Adrenal gland (tissue), 12 donors: ENCODE measurements around the gene C16orf96. TPM values are rescaled to one million over a fixed set of nuclear protein-coding genes. Genes with fewer than 3 reads are reported as not detected.
A peak's percentile ranks its signal among the peaks of the same experiment; 100 is the strongest.

ENCODE experiments used
- DNase-seq, 7 donors: peaks; one replicate each; pipeline ENCODE4 v3.0.0-alpha.2; 2019 to 2020
- H3K27ac ChIP-seq, 5 donors: fragments of 200-600 bp; sonication (generic) in 4 of 5; 1 replicate in 3 of 5; 2 replicates in 2 of 5; pipeline versions ENCODE4 v1.5.1 to v1.8.0; 2016 to 2020; ENCODE audit warnings: mild to moderate bottlenecking in 1 of 5
- H3K27me3 ChIP-seq: fragments of 200-600 bp; 2 replicates; pipeline ENCODE4 v1.8.0; 2021
- H3K36me3 ChIP-seq, 2 donors: fragments of 200-600 bp; replicated peaks in 1 of 2; 1 replicate in 1 of 2; 2 replicates in 1 of 2; pipeline versions ENCODE4 v1.5.1 to v1.8.0; 2018 to 2022
- H3K4me1 ChIP-seq, 2 donors: fragments of 200-600 bp; replicated peaks in 1 of 2; 1 replicate in 1 of 2; 2 replicates in 1 of 2; pipeline versions ENCODE4 v1.5.1 to v1.8.0; 2018 to 2021
- H3K4me3 ChIP-seq, 4 donors: fragments of 200-600 bp; sonication (generic) in 3 of 4; one replicate each; pipeline ENCODE4 v1.5.1; 2016 to 2018
- H3K9me3 ChIP-seq, 3 donors: fragments of 200-600 bp; sonication (generic) in 1 of 3; replicated peaks in 1 of 3; 1 replicate in 2 of 3; 2 replicates in 1 of 3; pipeline versions ENCODE4 v1.5.1 to v1.8.0; 2016 to 2021
- CTCF ChIP-seq, 6 experiments: fragments of 450-650 bp in 4 of 6; fragments of 200-600 bp in 2 of 6; sonication (generic) in 1 of 6; IDR thresholded peaks; 1 replicate in 5 of 6; 2 replicates in 1 of 6; pipeline versions ENCODE4 v1.5.1 to v1.8.0; 2016 to 2021; ENCODE audit warnings: antibody characterized with exemption in 6 of 6, mild to moderate bottlenecking in 2 of 6, moderate library complexity in 1 of 6
- POLR2A ChIP-seq, 2 donors: fragments of 450-650 bp; IDR thresholded peaks; one replicate each; pipeline ENCODE4 v1.6.1; 2017; ENCODE audit warnings: antibody characterized with exemption in 2 of 2, mild to moderate bottlenecking in 2 of 2, moderate library complexity in 1 of 2
- WGBS, 4 donors: extraction: QIAGEN DNeasy Blood & Tissue Kit in 2 of 4; methylation state at CpG; one replicate each; pipeline versions ENCODE4 v1.1.5 to v1.1.7; 2013 to 2017; 5-methylcytosine and 5-hydroxymethylcytosine counted together
- intact Hi-C, 2 donors: fragments of 100-400 bp; cut with DNase I; formaldehyde crosslinking; loops; one replicate each; pipeline versions ENCODE4 v1.14.1 to v1.15.0; 2022 to 2023
- polyA plus RNA-seq, 3 donors: library from polyadenylated mRNA; stranded (reverse); fragments of 200-250 nt in 2 of 3; fragments of 350-450 nt in 1 of 3; fragmentation: Illumina TruSeq in 1 of 3; extraction: RNeasy Lipid Tissue Mini Kit (QIAGEN cat#74804) in 1 of 3; gene quantifications; one replicate each; pipeline ENCODE4 v1.2.3, GENCODE V29; 2013 to 2014
- total RNA-seq, 9 donors: library from RNA; depleted of rRNA in 4 of 9; stranded (reverse); fragments of >200 nt in 4 of 9; fragments of 120-200 nt in 1 of 9; fragmentation: NEBNext Ultra II Directional in 1 of 9; extraction: Animal tissue kit (Norgen Biotek cat#: 25700) in 1 of 9; gene quantifications; one replicate each; pipeline versions ENCODE4 v1.1.0 to v1.2.4, GENCODE V29; 2013 to 2023
- donor health status: healthy with polysubstance abuse.
- donor health status: Bipolar disorder and iron deficiency.
- donor health status: DM: yes; HTN: yes; CAD: no.
- donor health status: DM: no; HTN: no; CAD: no.
- donor health status: DM: no; HTN: no; CAD: no.
- donor health status: DM: yes; HTN: yes; CAD: no.

Gene C16orf96
- total and polyA plus RNA-seq, 12 donors: 0.07 to 0.61 (median 0.28) TPM; not detected in 1

- 48 to 60% (median 53%) methylated on average over 9 of the region's 9 CpGs for WGBS, 4 donors
- intact Hi-C loops: no loop called here
- no peaks in the 10 kb centered on the region for H3K9me3 ChIP-seq
Measured at GRCh38 chr16:4606354-4606753, 50.2 kb downstream of the C16orf96 start.

GRCh38 chr16:4607841-4608703, 51.9 kb downstream of the C16orf96 start:
- WGBS, 4 donors: 90 to 100% (median 91%) methylated on average over 1 to 22 of the region's 22 CpGs
- TF ChIP-seq CTCF (IDR thresholded peaks at IDR 0.05): no peak
- TF ChIP-seq POLR2A (IDR thresholded peaks at IDR 0.05): no peak
- Histone ChIP-seq H3K27ac (no peak overlapping the region), H3K4me3 (no peak overlapping the region), H3K27me3 (no peaks in the 10 kb centered on the region), H3K36me3 (peaks cover 0 to 17% of the 10 kb centered on the region in 2 donors), H3K4me1 (peaks cover 4 to 16% of the 10 kb centered on the region in 2 donors), H3K9me3 (no peaks in the 10 kb centered on the region)
- intact Hi-C loops: no loop called here
- DNase-seq: no peak

More at GRCh38 chr16:4606354-4606753, 50.2 kb downstream of the C16orf96 start:
- H3K27ac ChIP-seq: no peak overlapping the region
- H3K27me3 ChIP-seq: no peaks in the 10 kb centered on the region
- DNase-seq: peak in 2 of 7 donors; percentile 29 to 52
- no peak overlapping the region for H3K4me3 ChIP-seq
- TF ChIP-seq POLR2A (IDR thresholded peaks at IDR 0.05) (no peak), CTCF (IDR thresholded peaks at IDR 0.05) (no peak)
- peaks cover 0 to 6% of the 10 kb centered on the region in 2 donors for H3K4me1 ChIP-seq
- peaks cover 0 to 17% of the 10 kb centered on the region in 2 donors for H3K36me3 ChIP-seq

- no peak for DNase-seq
- Histone ChIP-seq H3K36me3 (peaks cover 0 to 17% of the 10 kb centered on the region in 2 donors), H3K4me3 (no peak overlapping the region), H3K27ac (no peak overlapping the region), H3K4me1 (peaks cover 10 to 22% of the 10 kb centered on the region in 2 donors), H3K27me3 (no peaks in the 10 kb centered on the region), H3K9me3 (no peaks in the 10 kb centered on the region)
- 80 to 89% (median 87%) methylated on average over 7 to 8 of the region's 8 CpGs for WGBS, 4 donors
- intact Hi-C loops: no loop called here
- no peak for TF ChIP-seq POLR2A (IDR thresholded peaks at IDR 0.05)
- no peak for TF ChIP-seq CTCF (IDR thresholded peaks at IDR 0.05)
Measured at GRCh38 chr16:4608704-4608980, 52.5 kb downstream of the C16orf96 start.

- Histone ChIP-seq H3K4me3 (peak overlapping the region in 1 of 4 donors; percentile 15), H3K27me3 (no peaks in the 10 kb centered on the region), H3K4me1 (peaks cover 10 to 23% of the 10 kb centered on the region in 2 donors), H3K9me3 (no peaks in the 10 kb centered on the region), H3K36me3 (peaks cover 0 to 17% of the 10 kb centered on the region in 2 donors), H3K27ac (peak overlapping the region in 3 of 5 donors; percentile 12 to 73 (median 44))
- intact Hi-C loops: no loop called here
- DNase-seq: peak; percentile 38 to 63 (median 50)
- TF ChIP-seq CTCF (IDR thresholded peaks at IDR 0.05) (no peak), POLR2A (IDR thresholded peaks at IDR 0.05) (no peak)
- 59 to 69% (median 69%) methylated on average over 29 to 45 of the region's 45 CpGs for WGBS, 4 donors
Measured at GRCh38 chr16:4609200-4610010, 53.3 kb downstream of the C16orf96 start.
